Measurements from ENCODE around the gene SPOCK3.
"Not testable (repeated sequence)": the region's sequence is repeated elsewhere in the genome, so short reads cannot be mapped to it uniquely, and the experiment has no call there.

The SPOCK3 gene

DNA sequence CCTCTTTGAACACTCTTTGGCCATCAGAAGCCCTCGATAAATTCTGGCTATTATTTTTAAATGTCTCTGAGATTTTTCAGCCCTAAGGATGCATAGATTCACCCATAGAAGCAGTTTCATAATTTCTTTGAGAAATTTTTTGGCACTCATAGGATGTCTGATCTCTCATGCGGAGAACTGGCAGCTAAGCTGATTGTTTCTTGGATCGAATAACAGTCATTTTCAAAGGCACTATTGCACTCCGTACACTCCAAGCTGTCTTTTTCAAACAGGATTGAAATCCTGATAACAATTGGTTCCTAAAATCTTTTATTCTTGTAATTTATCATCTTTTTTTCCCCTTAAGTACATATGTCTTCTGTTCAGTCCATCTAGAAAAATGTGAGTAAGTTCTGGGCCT is 411.9 kb downstream of the SPOCK3 start:
- Histone ChIP-seq H3K36me3 (ENCODE audit: insufficient read depth, insufficient read length, low read length) (no peaks in the 10 kb centered on the region), H3K27me3 (ENCODE audit: insufficient read depth, insufficient read length) (no peaks in the 10 kb centered on the region), H3K4me3 (ENCODE audit: insufficient read length, low read depth) (no peak overlapping the region), H3K9me3 (ENCODE audit: insufficient read depth, low read length) (no peaks in the 10 kb centered on the region), H3K9ac (ENCODE audit: insufficient read length, low read depth) (no peak overlapping the region), H3K4me1 (ENCODE audit: insufficient read depth, insufficient read length) (no peaks in the 10 kb centered on the region)
- no peak for DNase-seq (ENCODE audit: low read depth, low spot score)
- TF ChIP-seq YY1 (IDR thresholded peaks at IDR 0.05; ENCODE audit: insufficient read depth, insufficient read length) (no peak), SUZ12 (IDR thresholded peaks at IDR 0.05; ENCODE audit: extremely low read depth, insufficient read depth, insufficient read length) (no peak), ZNF274 (IDR thresholded peaks at IDR 0.05; ENCODE audit: low read depth, low read length) (no peak)

DNA sequence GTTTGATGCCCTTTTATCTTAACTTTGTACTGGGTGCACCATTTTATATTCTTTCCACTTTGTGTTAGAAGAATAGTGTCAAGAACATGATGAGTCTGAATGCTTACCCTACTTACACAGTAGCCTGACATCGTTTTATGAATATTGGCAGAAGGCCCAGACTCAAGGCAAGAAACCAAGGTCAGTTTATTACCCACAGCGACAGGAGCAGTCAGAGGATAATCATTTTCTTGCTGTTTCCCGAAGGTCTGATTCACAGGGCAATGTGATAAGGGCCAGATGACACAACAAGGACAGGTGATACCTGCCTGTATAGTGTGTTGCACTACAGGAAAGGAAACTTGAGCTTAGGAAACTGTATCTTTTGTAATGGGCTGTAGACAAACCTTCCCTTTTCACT is 417.4 kb downstream of the SPOCK3 start:
- H3K36me3 ChIP-seq (ENCODE audit: insufficient read depth, insufficient read length, low read length) = no peaks in the 10 kb centered on the region
- TF ChIP-seq SUZ12 (IDR thresholded peaks at IDR 0.05; ENCODE audit: extremely low read depth, insufficient read depth, insufficient read length) (no peak), ZNF274 (IDR thresholded peaks at IDR 0.05; ENCODE audit: low read depth, low read length) (no peak), YY1 (IDR thresholded peaks at IDR 0.05; ENCODE audit: insufficient read depth, insufficient read length) (no peak)
- DNase-seq (ENCODE audit: low read depth, low spot score) = no peak

DNA sequence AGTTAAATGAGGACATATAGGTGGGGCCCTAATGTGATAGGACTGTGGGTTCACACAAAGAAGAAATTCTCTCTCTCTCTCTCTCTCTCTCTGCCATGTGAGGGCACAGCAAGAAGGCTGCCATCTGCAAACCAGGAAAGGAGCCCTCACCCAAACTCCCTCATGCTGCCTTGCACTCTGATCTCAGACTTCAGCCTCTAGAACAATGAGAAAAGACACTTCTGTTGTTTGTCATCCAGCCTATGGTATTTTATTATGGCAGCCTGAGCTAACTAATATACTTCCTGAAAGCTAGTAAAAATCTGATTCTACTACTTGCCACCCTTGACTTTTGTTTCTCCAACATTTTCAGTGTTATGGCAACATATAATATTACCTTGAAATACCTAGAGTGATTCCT is 425.9 kb downstream of the SPOCK3 start:
- Histone ChIP-seq H3K9me3 (ENCODE audit: insufficient read depth, low read length) (no peaks in the 10 kb centered on the region), H3K36me3 (ENCODE audit: insufficient read depth, insufficient read length, low read length) (no peaks in the 10 kb centered on the region), H3K27me3 (ENCODE audit: insufficient read depth, insufficient read length) (no peaks in the 10 kb centered on the region), H3K4me3 (ENCODE audit: insufficient read length, low read depth) (no peak overlapping the region), H3K4me1 (ENCODE audit: insufficient read depth, insufficient read length) (no peaks in the 10 kb centered on the region), H3K9ac (ENCODE audit: insufficient read length, low read depth) (no peak overlapping the region)
- no peak for DNase-seq (ENCODE audit: low read depth, low spot score)
- TF ChIP-seq YY1 (IDR thresholded peaks at IDR 0.05; ENCODE audit: insufficient read depth, insufficient read length) = no peak
- no peak for TF ChIP-seq ZNF274 (IDR thresholded peaks at IDR 0.05; ENCODE audit: low read depth, low read length)
- no peak for TF ChIP-seq SUZ12 (IDR thresholded peaks at IDR 0.05; ENCODE audit: extremely low read depth, insufficient read depth, insufficient read length)

More for the DNA sequence above, 417.4 kb downstream of the SPOCK3 start:
- Histone ChIP-seq H3K9me3 (ENCODE audit: insufficient read depth, low read length) (no peaks in the 10 kb centered on the region), H3K27me3 (ENCODE audit: insufficient read depth, insufficient read length) (no peaks in the 10 kb centered on the region), H3K9ac (ENCODE audit: insufficient read length, low read depth) (no peak overlapping the region), H3K4me1 (ENCODE audit: insufficient read depth, insufficient read length) (no peaks in the 10 kb centered on the region), H3K4me3 (ENCODE audit: insufficient read length, low read depth) (no peak overlapping the region)

DNA sequence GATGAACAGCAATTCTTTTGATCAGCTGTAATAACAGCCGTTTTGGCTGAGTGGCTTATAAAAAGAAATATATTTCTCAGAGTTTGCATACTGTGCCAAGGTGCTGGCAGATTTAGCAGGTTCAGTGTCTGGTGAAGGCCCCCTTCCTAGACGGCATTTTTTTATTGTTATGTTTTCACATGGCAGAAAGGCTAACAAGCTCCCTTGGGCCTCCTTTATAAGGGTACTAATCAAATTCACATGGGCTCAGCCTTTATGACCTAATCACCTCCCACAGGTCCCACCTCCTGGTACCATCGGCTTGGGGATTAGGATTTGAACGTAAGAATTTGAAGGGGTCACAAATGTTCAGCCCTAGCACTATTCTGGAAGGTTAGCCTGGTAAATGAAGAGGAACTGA is 431.9 kb downstream of the SPOCK3 start:
- TF ChIP-seq YY1 (IDR thresholded peaks at IDR 0.05; ENCODE audit: insufficient read depth, insufficient read length) (no peak), SUZ12 (IDR thresholded peaks at IDR 0.05; ENCODE audit: extremely low read depth, insufficient read depth, insufficient read length) (no peak)
- DNase-seq (ENCODE audit: low read depth, low spot score) = no peak
- no peaks in the 10 kb centered on the region for H3K27me3 ChIP-seq (ENCODE audit: insufficient read depth, insufficient read length)

DNA sequence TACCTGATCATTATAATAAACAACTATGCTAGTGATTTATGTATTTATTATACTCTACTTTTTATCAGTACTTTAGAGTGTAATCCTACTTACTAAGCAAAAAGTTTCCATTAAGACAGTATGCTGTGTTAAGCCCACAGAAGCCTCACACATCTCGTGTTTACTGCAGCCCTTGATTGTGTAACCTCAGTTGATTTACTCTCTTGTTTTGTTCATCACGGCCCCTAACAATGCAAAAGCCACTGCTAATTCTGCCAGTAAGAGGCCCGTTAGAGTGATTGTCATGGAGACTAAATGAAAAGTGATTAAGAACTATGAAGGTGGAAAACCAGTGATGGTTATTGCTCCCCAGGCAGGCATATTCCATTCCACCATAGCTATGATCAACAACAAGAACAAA is 436.2 kb downstream of the SPOCK3 start:
- H3K9ac ChIP-seq (ENCODE audit: insufficient read length, low read depth) = no peak overlapping the region
- H3K4me3 ChIP-seq (ENCODE audit: insufficient read length, low read depth) = no peak overlapping the region
- no peaks in the 10 kb centered on the region for H3K36me3 ChIP-seq (ENCODE audit: insufficient read depth, insufficient read length, low read length)
- DNase-seq (ENCODE audit: low read depth, low spot score) = no peak
- H3K27me3 ChIP-seq (ENCODE audit: insufficient read depth, insufficient read length) = no peaks in the 10 kb centered on the region
- no peaks in the 10 kb centered on the region for H3K4me1 ChIP-seq (ENCODE audit: insufficient read depth, insufficient read length)
- no peaks in the 10 kb centered on the region for H3K9me3 ChIP-seq (ENCODE audit: insufficient read depth, low read length)
- TF ChIP-seq ZNF274 (IDR thresholded peaks at IDR 0.05; ENCODE audit: low read depth, low read length) (no peak), SUZ12 (IDR thresholded peaks at IDR 0.05; ENCODE audit: extremely low read depth, insufficient read depth, insufficient read length) (no peak), YY1 (IDR thresholded peaks at IDR 0.05; ENCODE audit: insufficient read depth, insufficient read length) (no peak)

More for the DNA sequence above, 431.9 kb downstream of the SPOCK3 start:
- Histone ChIP-seq H3K36me3 (ENCODE audit: insufficient read depth, insufficient read length, low read length) (no peaks in the 10 kb centered on the region), H3K9me3 (ENCODE audit: insufficient read depth, low read length) (no peaks in the 10 kb centered on the region), H3K4me1 (ENCODE audit: insufficient read depth, insufficient read length) (no peaks in the 10 kb centered on the region), H3K4me3 (ENCODE audit: insufficient read length, low read depth) (no peak overlapping the region), H3K9ac (ENCODE audit: insufficient read length, low read depth) (no peak overlapping the region)

DNA sequence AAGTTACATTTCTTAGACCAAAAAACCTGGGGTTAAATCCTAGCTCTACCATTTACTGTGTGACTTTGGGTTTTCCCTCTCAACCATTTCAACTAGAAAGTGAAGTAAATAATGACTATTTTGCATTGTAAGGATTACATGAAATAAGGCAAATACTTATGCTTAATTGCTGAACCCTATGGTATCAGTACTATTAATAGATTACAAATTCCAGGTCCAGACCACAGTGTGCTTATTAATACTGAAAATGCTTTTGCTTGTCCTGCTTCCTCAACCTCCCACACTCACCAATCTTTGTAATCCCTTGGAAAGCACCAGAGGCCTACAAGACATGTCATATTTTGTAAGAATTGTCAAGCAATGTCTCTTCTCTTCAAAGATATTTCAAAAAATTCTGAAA is 456.5 kb downstream of the SPOCK3 start:
- no peaks in the 10 kb centered on the region for H3K36me3 ChIP-seq (ENCODE audit: insufficient read depth, insufficient read length, low read length)

DNA sequence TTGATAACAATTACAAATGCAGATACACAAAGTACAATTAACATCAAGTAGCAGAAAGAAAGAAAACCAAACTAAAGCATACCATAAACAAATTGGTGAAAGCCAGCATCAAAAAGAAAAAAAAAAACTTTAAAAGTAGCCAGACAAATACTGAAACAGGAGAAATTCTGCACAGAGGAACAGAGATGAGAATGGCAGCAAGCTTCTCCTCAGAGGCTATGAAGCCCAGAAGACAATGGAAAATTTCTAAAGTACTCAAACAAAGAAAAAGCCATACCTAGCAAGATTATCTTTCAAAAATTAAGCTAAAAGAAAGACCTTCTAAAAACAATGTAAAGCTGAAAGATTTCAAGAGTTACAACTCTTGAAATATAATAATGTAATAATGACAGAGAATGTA is 471.3 kb downstream of the SPOCK3 start:
- Histone ChIP-seq H3K4me1 (ENCODE audit: insufficient read depth, insufficient read length) (no peaks in the 10 kb centered on the region), H3K27me3 (ENCODE audit: insufficient read depth, insufficient read length) (no peaks in the 10 kb centered on the region), H3K4me3 (ENCODE audit: insufficient read length, low read depth) (no peak overlapping the region), H3K36me3 (ENCODE audit: insufficient read depth, insufficient read length, low read length) (no peaks in the 10 kb centered on the region), H3K9me3 (ENCODE audit: insufficient read depth, low read length) (no peaks in the 10 kb centered on the region), H3K9ac (ENCODE audit: insufficient read length, low read depth) (no peak overlapping the region)
- DNase-seq (ENCODE audit: low read depth, low spot score) = no peak
- TF ChIP-seq ZNF274 (IDR thresholded peaks at IDR 0.05; ENCODE audit: low read depth, low read length) = no peak

More for the DNA sequence above, 456.5 kb downstream of the SPOCK3 start:
- Histone ChIP-seq H3K27me3 (ENCODE audit: insufficient read depth, insufficient read length) (no peaks in the 10 kb centered on the region), H3K4me1 (ENCODE audit: insufficient read depth, insufficient read length) (no peaks in the 10 kb centered on the region), H3K9ac (ENCODE audit: insufficient read length, low read depth) (no peak overlapping the region), H3K9me3 (ENCODE audit: insufficient read depth, low read length) (no peaks in the 10 kb centered on the region), H3K4me3 (ENCODE audit: insufficient read length, low read depth) (no peak overlapping the region)
- TF ChIP-seq SUZ12 (IDR thresholded peaks at IDR 0.05; ENCODE audit: extremely low read depth, insufficient read depth, insufficient read length) (no peak), ZNF274 (IDR thresholded peaks at IDR 0.05; ENCODE audit: low read depth, low read length) (no peak), YY1 (IDR thresholded peaks at IDR 0.05; ENCODE audit: insufficient read depth, insufficient read length) (no peak)
- no peak for DNase-seq (ENCODE audit: low read depth, low spot score)

DNA sequence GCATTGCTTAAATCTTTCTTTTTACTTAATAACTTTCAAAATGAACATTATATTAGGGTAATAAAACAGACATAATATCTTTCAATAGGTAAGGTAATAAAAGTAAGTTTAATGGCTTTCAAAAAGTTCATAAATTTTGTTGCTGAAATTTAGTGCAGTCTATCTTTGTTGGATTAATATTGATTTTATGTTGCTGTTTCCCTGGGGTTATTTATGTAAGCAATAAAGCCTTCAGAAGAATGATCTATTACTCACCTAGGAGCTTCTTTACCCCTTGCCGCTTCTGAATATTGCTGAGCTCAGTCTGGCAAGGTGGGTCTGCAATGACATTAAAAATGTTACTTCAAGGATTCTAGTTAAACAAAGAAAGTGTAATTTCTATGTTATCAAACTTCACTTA is 492.6 kb downstream of the SPOCK3 start:
- Histone ChIP-seq H3K36me3 (ENCODE audit: insufficient read depth, insufficient read length, low read length) (no peaks in the 10 kb centered on the region), H3K9me3 (ENCODE audit: insufficient read depth, low read length) (peaks cover 6% of the 10 kb centered on the region; the same call in 1 of the 2 replicates), H3K4me3 (ENCODE audit: insufficient read length, low read depth) (no peak overlapping the region), H3K27me3 (ENCODE audit: insufficient read depth, insufficient read length) (no peaks in the 10 kb centered on the region), H3K9ac (ENCODE audit: insufficient read length, low read depth) (no peak overlapping the region), H3K4me1 (ENCODE audit: insufficient read depth, insufficient read length) (no peaks in the 10 kb centered on the region)
- DNase-seq (ENCODE audit: low read depth, low spot score) = no peak
- TF ChIP-seq YY1 (IDR thresholded peaks at IDR 0.05; ENCODE audit: insufficient read depth, insufficient read length) = no peak
- no peak for TF ChIP-seq ZNF274 (IDR thresholded peaks at IDR 0.05; ENCODE audit: low read depth, low read length)
- TF ChIP-seq SUZ12 (IDR thresholded peaks at IDR 0.05; ENCODE audit: extremely low read depth, insufficient read depth, insufficient read length) = no peak

DNA sequence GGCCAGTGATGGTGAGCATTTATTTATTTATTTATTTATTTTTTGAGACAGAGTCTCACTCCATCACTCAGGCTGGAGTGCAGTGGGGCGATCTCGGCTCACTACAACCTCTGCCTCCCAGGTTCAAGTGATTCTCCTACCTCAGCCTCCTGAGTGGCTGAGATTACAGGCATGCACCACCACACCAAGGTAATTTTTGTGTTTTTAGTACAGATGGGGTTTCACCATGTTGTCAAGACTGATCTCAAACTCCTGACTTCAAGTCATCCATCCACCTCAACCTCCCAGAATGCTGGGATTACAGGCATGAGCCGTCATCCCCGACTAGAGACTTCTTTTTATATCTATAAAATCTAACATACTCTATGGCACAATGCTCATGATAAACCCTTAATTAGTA is 495.1 kb downstream of the SPOCK3 start:
- H3K9ac ChIP-seq (ENCODE audit: insufficient read length, low read depth) = not testable (repeated sequence)

More for the DNA sequence above, 495.1 kb downstream of the SPOCK3 start:
- DNase-seq (ENCODE audit: low read depth, low spot score); H3K9me3 ChIP-seq (ENCODE audit: insufficient read depth, low read length); H3K36me3 ChIP-seq (ENCODE audit: insufficient read depth, insufficient read length, low read length); H3K4me1 ChIP-seq (ENCODE audit: insufficient read depth, insufficient read length); H3K27me3 ChIP-seq (ENCODE audit: insufficient read depth, insufficient read length); H3K4me3 ChIP-seq (ENCODE audit: insufficient read length, low read depth): not testable (repeated sequence)

All from NT2/D1 (cell line).